Smooth muscle cell (in vitro differentiated cells): ENCODE data around the gene IL22. TPM values are rescaled to one million over a fixed set of nuclear protein-coding genes. Genes with fewer than 3 reads are reported as not detected.

ENCODE experiments used
- DNase-seq: peaks from one replicate; lab custom pipeline; 2025; ENCODE audit not compliant: unreplicated experiment; lab: John Stamatoyannopoulos, UW
- H2AFZ ChIP-seq: fragments of 200-600 bp; sonication (generic); 2 replicates; pipeline ENCODE4 v1.6.0; 2016; ENCODE audit warnings: antibody characterized with exemption, low read depth, mild to moderate bottlenecking
- H3F3A ChIP-seq: fragments of 200-600 bp; sonication (generic); 2 replicates; pipeline ENCODE4 v1.6.0; 2017; ENCODE audit warnings: antibody characterized with exemption, low read depth
- H3K27ac ChIP-seq: fragments of 200-600 bp; sonication (generic); 2 replicates; pipeline ENCODE4 v1.5.1; 2016; ENCODE audit warnings: low read depth, mild to moderate bottlenecking
- H3K27me3 ChIP-seq: fragments of 200-600 bp; sonication (generic); 2 replicates; pipeline ENCODE4 v1.6.1; 2016; ENCODE audit warnings: low read depth, mild to moderate bottlenecking
- H3K36me3 ChIP-seq: fragments of 200-600 bp; sonication (generic); 2 replicates; pipeline ENCODE4 v1.5.1; 2016; ENCODE audit warnings: low read depth
- H3K4me1 ChIP-seq: fragments of 200-600 bp; sonication (generic); 2 replicates; pipeline ENCODE4 v1.5.1; 2016; ENCODE audit warnings: low read depth
- H3K4me2 ChIP-seq: fragments of 200-600 bp; sonication (generic); 2 replicates; pipeline ENCODE4 v1.6.0; 2016; ENCODE audit warnings: mild to moderate bottlenecking
- H3K4me3 ChIP-seq: fragments of 200-600 bp; sonication (generic); 2 replicates; pipeline ENCODE4 v1.5.1; 2016; ENCODE audit warnings: mild to moderate bottlenecking
- H3K79me2 ChIP-seq: fragments of 200-600 bp; sonication (generic); 2 replicates; pipeline ENCODE4 v1.6.0; 2016; ENCODE audit warnings: low read depth, mild to moderate bottlenecking
- H3K9ac ChIP-seq: fragments of 200-600 bp; sonication (generic); 2 replicates; pipeline ENCODE4 v1.6.0; 2016; ENCODE audit warnings: low read depth
- H3K9me3 ChIP-seq: fragments of 200-600 bp; sonication (generic); replicated peaks from 2 replicates; pipeline ENCODE4 v1.5.1; 2016; ENCODE audit warnings: low read depth
- H4K20me1 ChIP-seq: fragments of 200-600 bp; sonication (generic); 2 replicates; pipeline ENCODE4 v1.6.0; 2016; ENCODE audit warnings: low read depth
- CTCF ChIP-seq: fragments of 200-600 bp; sonication (generic); IDR thresholded peaks from 2 replicates; pipeline ENCODE4 v1.5.1; 2017; ENCODE audit warnings: borderline replicate concordance, mild to moderate bottlenecking, antibody characterized with exemption; ENCODE audit not compliant: insufficient read depth, poor library complexity, severe bottlenecking
- WGBS: methylation state at CpG from one replicate; pipeline ENCODE4 v1.1.7; 2016; ENCODE audit warnings: low lambda C conversion rate; 5-methylcytosine and 5-hydroxymethylcytosine counted together
- polyA plus RNA-seq: library from polyadenylated mRNA; unstranded; fragments of >200 nt; fragmentation: Nextera tagmentation; extraction: Ambion mirVana; gene quantifications from 2 replicates; pipeline ENCODE4 v1.2.1, GENCODE V29; 2016
- total RNA-seq: library from RNA; depleted of rRNA; stranded (reverse); fragments of >200 nt; gene quantifications from 2 replicates; pipeline ENCODE4 v1.2.3, GENCODE V29; 2014

IL22 gene
- total and polyA plus RNA-seq, 2 experiments from 2014 or later, result not detected

- TF ChIP-seq CTCF, result no peak
- peaks cover 11% of the 10 kb centered on the region for H3F3A ChIP-seq
- H3K27me3 ChIP-seq, result peaks cover 1% of the 10 kb centered on the region
- H3K27ac ChIP-seq, result peak overlapping the region; percentile 14
- no peak overlapping the region for H3K9ac ChIP-seq
- H3K79me2 ChIP-seq, result no peaks in the 10 kb centered on the region
- no peak overlapping the region for H2AFZ ChIP-seq
- H3K4me1 ChIP-seq, result peaks cover 15% of the 10 kb centered on the region
- no peaks in the 10 kb centered on the region for H3K9me3 ChIP-seq
- 72% methylated on average over 6 of the region's 6 CpGs for WGBS
- no peak overlapping the region for H3K4me3 ChIP-seq
- peak overlapping the region; percentile 26 for H3K4me2 ChIP-seq
- H4K20me1 ChIP-seq, result no peaks in the 10 kb centered on the region
- no peak for DNase-seq
- H3K36me3 ChIP-seq, result no peaks in the 10 kb centered on the region
Observed at GRCh38 chr12:68239309-68239982, 14.0 kb downstream of the IL22 start.

- no peak overlapping the region for H3K4me3 ChIP-seq
- no peak for DNase-seq
- 21% methylated on average over 2 of the region's 2 CpGs for WGBS
Observed at GRCh38 chr12:68237619-68238018, 15.8 kb downstream of the IL22 start.

GRCh38 chr12:68237078-68237477, 16.3 kb downstream of the IL22 start:
- Histone ChIP-seq H3K4me3 (no peak overlapping the region), H3K27me3 (peaks cover 14% of the 10 kb centered on the region), H3K4me1 (peaks cover 15% of the 10 kb centered on the region), H3K36me3 (no peaks in the 10 kb centered on the region), H3K9ac (no peak overlapping the region), H2AFZ (no peak overlapping the region), H3K79me2 (no peaks in the 10 kb centered on the region), H3K9me3 (no peaks in the 10 kb centered on the region), H3F3A (peaks cover 11% of the 10 kb centered on the region), H3K4me2 (peak overlapping the region; percentile 14), H4K20me1 (no peaks in the 10 kb centered on the region), H3K27ac (no peak overlapping the region)
- 60% methylated on average over 2 of the region's 2 CpGs for WGBS
- DNase-seq, result no peak
- peak; percentile 13 for TF ChIP-seq CTCF

More at GRCh38 chr12:68237619-68238018, 15.8 kb downstream of the IL22 start:
- peaks cover 14% of the 10 kb centered on the region for H3K27me3 ChIP-seq
- H3K79me2 ChIP-seq, result no peaks in the 10 kb centered on the region
- no peaks in the 10 kb centered on the region for H3K36me3 ChIP-seq
- no peak overlapping the region for H3K27ac ChIP-seq
- H3K4me2 ChIP-seq, result peak overlapping the region; percentile 14
- H3K9me3 ChIP-seq, result no peaks in the 10 kb centered on the region
- H3K9ac ChIP-seq, result no peak overlapping the region
- no peak overlapping the region for H2AFZ ChIP-seq
- H3K4me1 ChIP-seq, result peaks cover 15% of the 10 kb centered on the region
- H3F3A ChIP-seq, result peaks cover 11% of the 10 kb centered on the region
- H4K20me1 ChIP-seq, result no peaks in the 10 kb centered on the region
- TF ChIP-seq CTCF, result no peak
